Gastroesophageal sphincter (tissue), 4 donors: ENCODE data around the gene COL2A1. TPM values are rescaled to one million over a fixed set of nuclear protein-coding genes. Genes with fewer than 3 reads are reported as not detected.

Experiments
- ATAC-seq: fragments of 150-250 bp; one replicate; pipeline ENCODE4 v1.9.1; 2016; ENCODE audit warnings: mild to moderate bottlenecking, moderate library complexity
- H3K27ac ChIP-seq, 4 donors: fragments of 200-600 bp; sonication (generic) in 3 of 4; 1 replicate in 3 of 4; 2 replicates in 1 of 4; pipeline ENCODE4 v1.5.1; 2016 to 2019
- H3K27me3 ChIP-seq: fragments of 200-600 bp; sonication (generic); one replicate; pipeline ENCODE4 v1.5.1; 2019
- H3K36me3 ChIP-seq, 2 donors: fragments of 200-600 bp; sonication (generic); one replicate each; pipeline ENCODE4 v1.5.1; 2019; ENCODE audit warnings: control low read depth in 1 of 2
- H3K4me1 ChIP-seq, 3 donors: fragments of 200-600 bp; sonication (generic); 1 replicate in 2 of 3; 2 replicates in 1 of 3; pipeline ENCODE4 v1.5.1; 2016 to 2019; ENCODE audit warnings: control low read depth in 2 of 3
- H3K4me3 ChIP-seq, 2 donors: fragments of 200-600 bp; sonication (generic); one replicate each; pipeline ENCODE4 v1.5.1; 2019; ENCODE audit warnings: mild to moderate bottlenecking in 1 of 2, moderate library complexity in 1 of 2
- H3K9me3 ChIP-seq, 3 donors: fragments of 200-600 bp; sonication (generic); one replicate each; pipeline ENCODE4 v1.5.1; 2017 to 2019; ENCODE audit warnings: control low read depth in 2 of 3
- EP300 ChIP-seq: sonication (generic); formaldehyde crosslinking; IDR thresholded peaks from one replicate; pipeline ENCODE4 v1.6.1; 2017; ENCODE audit warnings: antibody characterized with exemption, mild to moderate bottlenecking
- POLR2A ChIP-seq, 2 donors: fragments of 450-650 bp; IDR thresholded peaks; one replicate each; pipeline ENCODE4 v1.6.1; 2017; ENCODE audit warnings: antibody characterized with exemption in 2 of 2, mild to moderate bottlenecking in 2 of 2, moderate library complexity in 1 of 2
- POLR2AphosphoS5 ChIP-seq: sonication (generic); formaldehyde crosslinking; IDR thresholded peaks from one replicate; pipeline ENCODE4 v1.6.1; 2017; ENCODE audit warnings: antibody characterized with exemption
- WGBS, 2 donors: methylation state at CpG; one replicate each; pipeline ENCODE4 v1.1.5; 2018; ENCODE audit warnings: low coverage in 1 of 2; 5-methylcytosine and 5-hydroxymethylcytosine counted together
- total RNA-seq, 4 donors: library from RNA; depleted of rRNA; stranded (reverse); fragments of >200 nt; gene quantifications; one replicate each; pipeline ENCODE4 v1.1.0, GENCODE V29; 2016
- TF ChIP-seq, protein P1 (sequence below), 4 experiments: fragments of 200-600 bp in 2 of 4; fragments of 450-650 bp in 2 of 4; sonication (generic) in 1 of 4; IDR thresholded peaks; one replicate each; pipeline ENCODE4 v1.5.1; 2017 to 2019; ENCODE audit warnings: antibody characterized with exemption in 4 of 4, mild to moderate bottlenecking in 2 of 4, moderate library complexity in 2 of 4

Gene COL2A1
- total RNA-seq, 4 donors from 2014 or later: not detected

DNA sequence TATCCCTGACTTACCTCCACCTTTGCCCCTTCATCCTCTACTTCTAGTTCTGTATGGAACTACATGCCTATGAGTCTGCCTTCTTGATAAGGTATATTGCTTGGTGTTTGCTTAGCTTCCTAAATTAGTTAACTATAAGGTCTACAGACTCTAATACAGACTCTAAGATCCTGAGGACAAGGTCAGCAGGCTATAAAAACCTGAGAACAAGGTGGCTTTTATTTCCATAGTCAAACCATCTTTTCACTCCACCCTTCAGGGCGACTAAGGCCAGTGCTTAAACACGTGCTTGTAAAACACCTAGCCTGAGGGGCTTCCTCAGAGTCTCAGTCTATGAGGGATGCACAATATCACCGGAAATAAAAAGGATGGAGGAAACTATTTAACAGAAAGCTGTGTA lies 36.1 kb upstream of the COL2A1 start:
- H3K27ac ChIP-seq: no peak overlapping the region
- H3K36me3 ChIP-seq: peaks cover 0 to 28% of the 10 kb centered on the region in 2 donors
- 72% methylated on average over 3 of the region's 3 CpGs; no CpG with 5 or more reads in 1 of the 2 donors for WGBS, 2 donors
- H3K9me3 ChIP-seq: no peaks in the 10 kb centered on the region
- H3K27me3 ChIP-seq: peaks cover 13% of the 10 kb centered on the region
- TF ChIP-seq EP300 (no peak), POLR2A (IDR thresholded peaks at IDR 0.05) (no peak), POLR2AphosphoS5 (no peak)
- TF ChIP-seq, protein P1, sequence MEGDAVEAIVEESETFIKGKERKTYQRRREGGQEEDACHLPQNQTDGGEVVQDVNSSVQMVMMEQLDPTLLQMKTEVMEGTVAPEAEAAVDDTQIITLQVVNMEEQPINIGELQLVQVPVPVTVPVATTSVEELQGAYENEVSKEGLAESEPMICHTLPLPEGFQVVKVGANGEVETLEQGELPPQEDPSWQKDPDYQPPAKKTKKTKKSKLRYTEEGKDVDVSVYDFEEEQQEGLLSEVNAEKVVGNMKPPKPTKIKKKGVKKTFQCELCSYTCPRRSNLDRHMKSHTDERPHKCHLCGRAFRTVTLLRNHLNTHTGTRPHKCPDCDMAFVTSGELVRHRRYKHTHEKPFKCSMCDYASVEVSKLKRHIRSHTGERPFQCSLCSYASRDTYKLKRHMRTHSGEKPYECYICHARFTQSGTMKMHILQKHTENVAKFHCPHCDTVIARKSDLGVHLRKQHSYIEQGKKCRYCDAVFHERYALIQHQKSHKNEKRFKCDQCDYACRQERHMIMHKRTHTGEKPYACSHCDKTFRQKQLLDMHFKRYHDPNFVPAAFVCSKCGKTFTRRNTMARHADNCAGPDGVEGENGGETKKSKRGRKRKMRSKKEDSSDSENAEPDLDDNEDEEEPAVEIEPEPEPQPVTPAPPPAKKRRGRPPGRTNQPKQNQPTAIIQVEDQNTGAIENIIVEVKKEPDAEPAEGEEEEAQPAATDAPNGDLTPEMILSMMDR (IDR thresholded peaks at IDR 0.05): no peak
- no peak overlapping the region for H3K4me3 ChIP-seq
- ATAC-seq: no peak
- no peaks in the 10 kb centered on the region for H3K4me1 ChIP-seq

- no peak for ATAC-seq
- WGBS, 2 donors: 100% methylated on average over 1 of the region's 1 CpG; no CpG with 5 or more reads in 1 of the 2 donors
Observed at GRCh38 chr12:48039151-48039550, 34.9 kb upstream of the COL2A1 start.

DNA sequence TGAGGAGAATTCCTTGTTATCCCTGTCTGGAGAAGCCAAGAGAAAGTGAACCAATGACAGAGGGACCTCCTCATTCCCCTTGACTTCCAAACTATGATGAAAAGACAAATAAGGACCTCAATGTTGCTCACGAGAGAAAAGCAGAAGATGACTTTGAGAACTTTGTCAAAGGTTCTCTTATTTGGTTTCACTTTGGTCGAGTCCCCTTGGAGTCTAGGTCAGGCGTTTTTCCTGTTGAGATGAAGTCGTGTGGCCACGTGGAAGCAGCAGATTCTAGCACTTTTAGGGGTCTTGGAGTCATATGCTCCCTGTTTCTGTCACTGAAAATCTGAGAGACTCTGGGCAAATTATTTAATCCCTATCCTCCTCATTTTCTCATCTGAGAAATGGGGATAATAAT lies 33.8 kb upstream of the COL2A1 start:
- no peak for ATAC-seq
- WGBS, 2 donors: 62 to 65% methylated on average over 5 of the region's 5 CpGs
- Histone ChIP-seq H3K4me1 (no peaks in the 10 kb centered on the region), H3K36me3 (peaks cover 0 to 5% of the 10 kb centered on the region in 2 donors), H3K9me3 (no peaks in the 10 kb centered on the region), H3K27ac (no peak overlapping the region), H3K4me3 (no peak overlapping the region), H3K27me3 (peaks cover 28% of the 10 kb centered on the region)
- TF ChIP-seq POLR2A (IDR thresholded peaks at IDR 0.05) (no peak), EP300 (no peak), POLR2AphosphoS5 (no peak)
- TF ChIP-seq, protein P1 (IDR thresholded peaks at IDR 0.05): no peak

More at GRCh38 chr12:48039151-48039550, 34.9 kb upstream of the COL2A1 start:
- H3K27ac ChIP-seq: no peak overlapping the region
- H3K4me3 ChIP-seq: no peak overlapping the region
- peaks cover 0 to 16% of the 10 kb centered on the region in 2 donors for H3K36me3 ChIP-seq
- H3K4me1 ChIP-seq: no peaks in the 10 kb centered on the region
- H3K27me3 ChIP-seq: peaks cover 25% of the 10 kb centered on the region
- no peaks in the 10 kb centered on the region for H3K9me3 ChIP-seq
- TF ChIP-seq, protein P1 (IDR thresholded peaks at IDR 0.05): no peak
- TF ChIP-seq EP300 (no peak), POLR2AphosphoS5 (no peak), POLR2A (IDR thresholded peaks at IDR 0.05) (no peak)

- no peak for TF ChIP-seq POLR2AphosphoS5
- no peak for TF ChIP-seq EP300
- TF ChIP-seq, protein P1 (IDR thresholded peaks at IDR 0.05): no peak
- TF ChIP-seq POLR2A (IDR thresholded peaks at IDR 0.05): no peak
- Histone ChIP-seq H3K4me3 (no peak overlapping the region), H3K4me1 (no peaks in the 10 kb centered on the region), H3K27me3 (peaks cover 28% of the 10 kb centered on the region), H3K27ac (no peak overlapping the region), H3K36me3 (peaks cover 0 to 2% of the 10 kb centered on the region in 2 donors), H3K9me3 (no peaks in the 10 kb centered on the region)
- WGBS, 2 donors: 0 to 16% methylated on average over 2 to 9 of the region's 9 CpGs
- no peak for ATAC-seq
Observed at GRCh38 chr12:48037267-48037915, 33.1 kb upstream of the COL2A1 start.

DNA sequence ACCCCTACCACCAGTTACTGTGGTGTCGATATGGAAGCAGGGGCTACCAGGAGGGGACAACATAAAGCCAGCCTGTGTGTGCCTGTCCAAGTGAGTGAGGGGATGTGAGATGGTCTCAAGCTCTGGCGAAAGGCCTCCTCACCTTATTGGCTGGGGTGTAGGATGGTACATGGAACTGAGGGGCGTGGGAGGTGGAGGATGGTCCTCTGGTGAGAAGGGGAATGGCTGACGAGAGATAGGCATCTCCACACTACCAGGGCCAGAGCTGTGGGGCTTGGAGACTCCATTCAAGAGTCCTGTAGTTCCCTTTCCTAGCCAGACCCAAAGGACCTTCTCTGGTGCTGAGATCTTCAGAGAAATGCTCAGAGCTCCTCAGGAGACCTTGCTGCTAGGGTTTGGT lies 32.5 kb upstream of the COL2A1 start:
- TF ChIP-seq POLR2A (IDR thresholded peaks at IDR 0.05) (no peak), POLR2AphosphoS5 (no peak)
- TF ChIP-seq, protein P1 (IDR thresholded peaks at IDR 0.05): no peak
- no peaks in the 10 kb centered on the region for H3K36me3 ChIP-seq

More for the DNA sequence above, 32.5 kb upstream of the COL2A1 start:
- Histone ChIP-seq H3K27me3 (peaks cover 28% of the 10 kb centered on the region), H3K4me1 (no peaks in the 10 kb centered on the region), H3K27ac (no peak overlapping the region), H3K4me3 (no peak overlapping the region), H3K9me3 (no peaks in the 10 kb centered on the region)
- 72 to 92% methylated on average over 2 to 3 of the region's 4 CpGs for WGBS, 2 donors
- ATAC-seq: no peak
